ENCODE results near the gene MT1E. TPM values are rescaled to one million over a fixed set of nuclear protein-coding genes. Genes with fewer than 3 reads are reported as not detected.
A peak's percentile ranks its signal among the peaks of the same experiment; 100 is the strongest.

Gene MT1E
- total RNA-seq, 2 experiments from 2014 or later = 61.1 to 108 TPM

- Mint-ChIP-seq H3K4me1 (peaks cover 10% of the 10 kb centered on the region), H3K4me3 (no peak overlapping the region), H3K27ac (no peak overlapping the region), H3K27me3 (peaks cover 20% of the 10 kb centered on the region), H3K9me3 (ENCODE audit: low read depth) (no peaks in the 10 kb centered on the region), H3K36me3 (ENCODE audit: low read depth) (no peaks in the 10 kb centered on the region)
- ChIA-PET CTCF (interaction anchor here (0.6 to 2.0 kb wide), 9 partner anchors 9 to 648 kb away, joined by 3 to 13 read pairs (median 4); no protein-coding TSS in a partner anchor), POLR2A (no interaction called here)
- intact Hi-C loops (cut with DNase I, micrococcal nuclease) = no loop called here
- ATAC-seq = no peak
- DNase-seq = no peak
Measured at GRCh38 chr16:56591377-56592060, 34.1 kb upstream of the MT1E start.

GRCh38 chr16:56593573-56594291 lies 31.8 kb upstream of the MT1E start:
- POLR2A ChIA-PET = no interaction called here
- CTCF ChIA-PET = no interaction called here

GRCh38 chr16:56594292-56594619 lies 31.3 kb upstream of the MT1E start:
- DNase-seq (no peak), ATAC-seq (no peak)
- Mint-ChIP-seq H3K4me3 (no peak overlapping the region), H3K27me3 (peaks cover 10% of the 10 kb centered on the region), H3K27ac (no peak overlapping the region), H3K36me3 (ENCODE audit: low read depth) (no peaks in the 10 kb centered on the region), H3K9me3 (ENCODE audit: low read depth) (no peaks in the 10 kb centered on the region), H3K4me1 (peaks cover 11% of the 10 kb centered on the region)
- intact Hi-C loops (cut with DNase I, micrococcal nuclease) = no loop called here
- POLR2A ChIA-PET = no interaction called here
- CTCF ChIA-PET = no interaction called here

More at GRCh38 chr16:56593573-56594291, 31.8 kb upstream of the MT1E start:
- Mint-ChIP-seq H3K4me3 (no peak overlapping the region), H3K27me3 (peaks cover 13% of the 10 kb centered on the region), H3K27ac (no peak overlapping the region), H3K9me3 (ENCODE audit: low read depth) (no peaks in the 10 kb centered on the region), H3K4me1 (peaks cover 14% of the 10 kb centered on the region), H3K36me3 (ENCODE audit: low read depth) (no peaks in the 10 kb centered on the region)
- intact Hi-C loops (cut with DNase I, micrococcal nuclease) = no loop called here
- ATAC-seq = no peak
- DNase-seq = no peak

- Mint-ChIP-seq H3K27me3 (peaks cover 6% of the 10 kb centered on the region), H3K4me3 (no peak overlapping the region), H3K27ac (no peak overlapping the region), H3K4me1 (peaks cover 6% of the 10 kb centered on the region), H3K36me3 (ENCODE audit: low read depth) (no peaks in the 10 kb centered on the region), H3K9me3 (ENCODE audit: low read depth) (no peaks in the 10 kb centered on the region)
- ATAC-seq (peak; percentile 64), DNase-seq (peak; percentile 53)
- ChIA-PET POLR2A (no interaction called here), CTCF (interaction anchor here (0.6 to 5.9 kb wide), 13 partner anchors 8 to 114 kb away, joined by 3 to 28 read pairs (median 4); partner anchors contain the start of gene MT1E)
- intact Hi-C loops (cut with DNase I, micrococcal nuclease) = loop anchor here in 1 of 2 experiments (1.0 to 10.0 kb wide), 2 partner anchors 23 to 934 kb away; partner anchors contain the start of gene CCDC102A
Measured at GRCh38 chr16:56600398-56600999, 25.1 kb upstream of the MT1E start.

- CTCF ChIA-PET = interaction anchor here (0.9 to 5.9 kb wide), 9 partner anchors 9 to 102 kb away, joined by 3 to 28 read pairs (median 6); no protein-coding TSS in a partner anchor
- ATAC-seq (no peak), DNase-seq (no peak)
- POLR2A ChIA-PET = no interaction called here
- intact Hi-C loops (cut with DNase I, micrococcal nuclease) = loop anchor here in 1 of 2 experiments (10.0 kb wide), 1 partner anchor 933 kb away; the partner anchor contains the start of gene CCDC102A
- Mint-ChIP-seq H3K27ac (no peak overlapping the region), H3K36me3 (ENCODE audit: low read depth) (no peaks in the 10 kb centered on the region), H3K9me3 (ENCODE audit: low read depth) (no peaks in the 10 kb centered on the region), H3K4me1 (peaks cover 12% of the 10 kb centered on the region), H3K4me3 (no peak overlapping the region), H3K27me3 (peaks cover 6% of the 10 kb centered on the region)
Measured at GRCh38 chr16:56601325-56601724, 24.3 kb upstream of the MT1E start.

GRCh38 chr16:56603589-56603988 lies 22.0 kb upstream of the MT1E start:
- CTCF ChIA-PET = interaction anchor here (0.6 to 5.9 kb wide), 8 partner anchors 12 to 99 kb away, joined by 3 to 28 read pairs (median 4); no protein-coding TSS in a partner anchor
- peak; percentile 45 for DNase-seq
- POLR2A ChIA-PET = interaction anchor here (0.7 kb wide), 1 partner anchor 153 kb away, joined by 4 read pairs; the partner anchor contains the start of genes NUDT21 and OGFOD1
- H3K36me3 Mint-ChIP-seq (ENCODE audit: low read depth) = no peaks in the 10 kb centered on the region
- peaks cover 25% of the 10 kb centered on the region for H3K4me1 Mint-ChIP-seq
- no peak overlapping the region for H3K4me3 Mint-ChIP-seq
- no peaks in the 10 kb centered on the region for H3K9me3 Mint-ChIP-seq (ENCODE audit: low read depth)
- no peak overlapping the region for H3K27ac Mint-ChIP-seq
- ATAC-seq = no peak
- intact Hi-C loops (cut with DNase I, micrococcal nuclease) = loop anchor here in 1 of 2 experiments (1.0 to 10.0 kb wide), 2 partner anchors 99 to 931 kb away; partner anchors contain the start of gene CCDC102A
- H3K27me3 Mint-ChIP-seq = peaks cover 6% of the 10 kb centered on the region

GRCh38 chr16:56604966-56605365 lies 20.6 kb upstream of the MT1E start:
- intact Hi-C loops (cut with DNase I, micrococcal nuclease) = loop anchor here in 1 of 2 experiments (10.0 kb wide), 1 partner anchor 930 kb away; the partner anchor contains the start of gene CCDC102A
- ChIA-PET POLR2A (interaction anchor here (1.5 kb wide), 1 partner anchor 97 kb away, joined by 3 read pairs; no protein-coding TSS in a partner anchor), CTCF (interaction anchor here (0.6 to 5.9 kb wide), 8 partner anchors 12 to 98 kb away, joined by 3 to 28 read pairs (median 3); no protein-coding TSS in a partner anchor)
- Mint-ChIP-seq H3K9me3 (ENCODE audit: low read depth) (no peaks in the 10 kb centered on the region), H3K4me1 (peaks cover 29% of the 10 kb centered on the region), H3K27ac (no peak overlapping the region), H3K4me3 (no peak overlapping the region), H3K36me3 (ENCODE audit: low read depth) (peaks cover 7% of the 10 kb centered on the region), H3K27me3 (peaks cover 6% of the 10 kb centered on the region)
- DNase-seq (no peak), ATAC-seq (no peak)

GRCh38 chr16:56605475-56605874 lies 20.1 kb upstream of the MT1E start:
- ChIA-PET CTCF (interaction anchor here (0.7 to 5.9 kb wide), 11 partner anchors 12 to 1031 kb away, joined by 3 to 28 read pairs (median 3); partner anchors contain the start of genes BBS2, MT1E and MT1X), POLR2A (interaction anchor here (1.5 kb wide), 1 partner anchor 96 kb away, joined by 3 read pairs; no protein-coding TSS in a partner anchor)
- DNase-seq (no peak), ATAC-seq (no peak)
- Mint-ChIP-seq H3K36me3 (ENCODE audit: low read depth) (peaks cover 7% of the 10 kb centered on the region), H3K27me3 (peaks cover 3% of the 10 kb centered on the region), H3K4me3 (no peak overlapping the region), H3K4me1 (peaks cover 32% of the 10 kb centered on the region), H3K9me3 (ENCODE audit: low read depth) (no peaks in the 10 kb centered on the region), H3K27ac (no peak overlapping the region)
- intact Hi-C loops (cut with DNase I, micrococcal nuclease) = loop anchor here in 1 of 2 experiments (10.0 kb wide), 1 partner anchor 929 kb away; the partner anchor contains the start of gene CCDC102A

- POLR2A ChIA-PET = interaction anchor here (1.5 kb wide), 1 partner anchor 96 kb away, joined by 3 read pairs; no protein-coding TSS in a partner anchor
- DNase-seq (peak; percentile 45), ATAC-seq (no peak)
- Mint-ChIP-seq H3K36me3 (ENCODE audit: low read depth) (peaks cover 7% of the 10 kb centered on the region), H3K27ac (peak overlapping the region; percentile 64), H3K4me3 (no peak overlapping the region), H3K9me3 (ENCODE audit: low read depth) (no peaks in the 10 kb centered on the region), H3K4me1 (peaks cover 37% of the 10 kb centered on the region), H3K27me3 (peaks cover 1% of the 10 kb centered on the region)
- CTCF ChIA-PET = interaction anchor here (0.7 to 2.3 kb wide), 9 partner anchors 17 to 1030 kb away, joined by 3 to 9 read pairs (median 3); partner anchors contain the start of genes BBS2, MT1E and MT1X
- intact Hi-C loops (cut with DNase I, micrococcal nuclease) = loop anchor here in 1 of 2 experiments (10.0 kb wide), 1 partner anchor 929 kb away; the partner anchor contains the start of gene CCDC102A
Measured at GRCh38 chr16:56606071-56606475, 19.5 kb upstream of the MT1E start.

GRCh38 chr16:56606476-56607108 lies 19.0 kb upstream of the MT1E start:
- Mint-ChIP-seq H3K27me3 (peaks cover 1% of the 10 kb centered on the region), H3K4me3 (no peak overlapping the region), H3K36me3 (ENCODE audit: low read depth) (peaks cover 7% of the 10 kb centered on the region), H3K4me1 (peaks cover 43% of the 10 kb centered on the region), H3K27ac (peak overlapping the region; percentile 64), H3K9me3 (ENCODE audit: low read depth) (no peaks in the 10 kb centered on the region)
- intact Hi-C loops (cut with DNase I, micrococcal nuclease) = loop anchor here in 1 of 2 experiments (10.0 kb wide), 1 partner anchor 928 kb away; the partner anchor contains the start of gene CCDC102A
- no peak for DNase-seq
- ATAC-seq = no peak
- POLR2A ChIA-PET = interaction anchor here (1.5 kb wide), 1 partner anchor 95 kb away, joined by 3 read pairs; no protein-coding TSS in a partner anchor
- CTCF ChIA-PET = interaction anchor here (0.6 to 2.3 kb wide), 7 partner anchors 30 to 95 kb away, joined by 3 to 9 read pairs (median 3); partner anchors contain the start of gene MT1X

Data from activated CD4-positive, alpha-beta T cell treated with anti-CD3 and anti-CD28 coated beads for 36 hours (primary cell).